Measurements from ENCODE around the gene BCAS3.

DNA sequence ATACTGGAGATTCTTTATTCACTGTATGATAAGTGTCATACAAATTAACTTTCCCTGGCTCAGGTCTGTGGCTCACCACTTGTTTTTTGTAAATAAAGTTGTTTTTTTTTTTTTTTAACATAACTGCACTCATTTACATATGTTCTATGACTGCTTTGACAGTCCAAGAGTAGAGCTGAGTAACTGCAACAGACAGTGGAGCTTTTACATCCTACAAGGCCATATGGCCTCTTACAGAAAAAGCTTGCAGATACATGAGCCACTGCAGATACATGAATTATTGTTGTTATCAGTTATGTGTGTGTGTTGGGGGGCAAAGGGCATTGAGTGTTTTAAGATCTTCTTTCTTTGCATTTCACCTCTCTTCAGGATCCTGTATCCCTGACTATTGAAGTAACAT lies 311.7 kb downstream of the BCAS3 start:
- TF ChIP-seq, protein P1, sequence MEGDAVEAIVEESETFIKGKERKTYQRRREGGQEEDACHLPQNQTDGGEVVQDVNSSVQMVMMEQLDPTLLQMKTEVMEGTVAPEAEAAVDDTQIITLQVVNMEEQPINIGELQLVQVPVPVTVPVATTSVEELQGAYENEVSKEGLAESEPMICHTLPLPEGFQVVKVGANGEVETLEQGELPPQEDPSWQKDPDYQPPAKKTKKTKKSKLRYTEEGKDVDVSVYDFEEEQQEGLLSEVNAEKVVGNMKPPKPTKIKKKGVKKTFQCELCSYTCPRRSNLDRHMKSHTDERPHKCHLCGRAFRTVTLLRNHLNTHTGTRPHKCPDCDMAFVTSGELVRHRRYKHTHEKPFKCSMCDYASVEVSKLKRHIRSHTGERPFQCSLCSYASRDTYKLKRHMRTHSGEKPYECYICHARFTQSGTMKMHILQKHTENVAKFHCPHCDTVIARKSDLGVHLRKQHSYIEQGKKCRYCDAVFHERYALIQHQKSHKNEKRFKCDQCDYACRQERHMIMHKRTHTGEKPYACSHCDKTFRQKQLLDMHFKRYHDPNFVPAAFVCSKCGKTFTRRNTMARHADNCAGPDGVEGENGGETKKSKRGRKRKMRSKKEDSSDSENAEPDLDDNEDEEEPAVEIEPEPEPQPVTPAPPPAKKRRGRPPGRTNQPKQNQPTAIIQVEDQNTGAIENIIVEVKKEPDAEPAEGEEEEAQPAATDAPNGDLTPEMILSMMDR (IDR thresholded peaks at IDR 0.05), result no peak
- TF ChIP-seq POLR2A (IDR thresholded peaks at IDR 0.05), result no peak

Measured in body of pancreas (tissue), 4 donors.